ENCODE measurements around the gene RORB. TPM values are rescaled to one million over a fixed set of nuclear protein-coding genes. Genes with fewer than 3 reads are reported as not detected.

The RORB gene
- 5.7 TPM for total RNA-seq
- long read RNA-seq, full-length matches to known transcripts, result 3 of 4 reads
- long read RNA-seq, partial matches to known transcripts, result 0 of 4 reads
- long read RNA-seq, other reads (novel, unspliced or antisense), result 1 of 4 reads

GRCh38 chr9:74496819-74497747, at the start of gene RORB:
Gene RORB (plus strand): TSS chr9:74497335. CDS start chr9:74497977, 642 bp downstream.
- ATAC-seq (ENCODE audit: poor library complexity) (peak; percentile 95), DNase-seq (peak; percentile 80)
- intact Hi-C loops (cut with DNase I), result no loop called here

DNA sequence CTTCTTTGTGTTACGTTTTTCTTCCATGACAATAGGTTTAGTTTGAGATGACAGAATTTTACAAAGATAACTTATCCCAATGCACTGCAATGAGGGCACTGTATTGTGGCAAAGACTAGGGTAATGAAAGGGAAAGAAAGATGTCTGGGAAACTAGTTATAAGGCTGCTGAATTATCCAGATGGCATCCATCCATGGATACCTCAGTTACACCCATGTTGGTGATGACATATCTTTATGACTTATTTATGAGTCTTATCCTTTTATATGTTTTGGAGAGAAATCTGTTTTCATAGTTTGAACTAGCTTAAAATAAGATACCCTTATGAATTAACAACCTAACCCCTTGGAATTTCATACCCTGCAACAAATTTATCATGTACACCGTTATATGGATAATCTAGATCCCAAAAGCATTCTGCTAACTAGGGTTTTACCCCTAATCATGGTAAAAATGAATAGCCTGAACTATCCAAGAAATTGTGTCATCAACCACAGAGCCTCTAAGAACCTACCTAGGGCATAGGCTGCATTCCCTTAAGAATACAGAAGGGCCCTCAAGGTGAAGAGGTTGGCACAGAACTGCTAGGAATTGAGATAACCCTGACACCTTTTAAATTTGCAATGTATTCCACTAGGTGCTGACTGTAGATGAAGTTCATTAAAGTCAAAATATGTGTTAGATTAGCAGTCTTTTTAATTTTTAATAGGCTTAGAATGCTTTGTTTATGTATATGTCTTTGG, 49.5 kb upstream of the RORB start:
- intact Hi-C loops (cut with DNase I), result no loop called here
- no peak for DNase-seq
- no peak for ATAC-seq (ENCODE audit: poor library complexity)

DNA sequence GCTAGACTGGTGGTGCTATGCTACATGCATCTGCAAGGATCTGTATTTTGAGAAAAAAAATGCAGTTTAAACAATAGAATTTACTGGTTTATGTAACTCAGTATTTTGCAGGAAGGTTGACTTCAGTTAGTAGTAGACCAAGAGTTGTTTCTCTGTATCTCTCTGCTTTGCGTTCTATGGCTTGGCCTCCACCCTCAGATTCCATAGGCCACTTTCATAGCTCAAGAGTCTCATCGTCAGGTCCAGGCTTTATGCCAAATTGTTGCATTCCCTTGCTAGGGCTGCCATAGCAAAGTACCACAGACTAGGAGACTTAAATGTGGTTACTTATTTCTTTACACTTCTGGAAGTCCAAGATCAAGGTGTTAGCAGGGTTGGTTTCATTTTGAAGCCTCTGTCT, 48.1 kb upstream of the RORB start:
- intact Hi-C loops (cut with DNase I), result no loop called here
- DNase-seq (no peak), ATAC-seq (ENCODE audit: poor library complexity) (no peak)

GRCh38 chr9:74458832-74459231, 38.3 kb upstream of the RORB start:
- no peak for DNase-seq

GRCh38 chr9:74463825-74464224, 33.3 kb upstream of the RORB start:
- intact Hi-C loops (cut with DNase I), result no loop called here
- DNase-seq (no peak), ATAC-seq (ENCODE audit: poor library complexity) (no peak)

More at GRCh38 chr9:74458832-74459231, 38.3 kb upstream of the RORB start:
- ATAC-seq (ENCODE audit: poor library complexity), result no peak
- intact Hi-C loops (cut with DNase I), result no loop called here

DNA sequence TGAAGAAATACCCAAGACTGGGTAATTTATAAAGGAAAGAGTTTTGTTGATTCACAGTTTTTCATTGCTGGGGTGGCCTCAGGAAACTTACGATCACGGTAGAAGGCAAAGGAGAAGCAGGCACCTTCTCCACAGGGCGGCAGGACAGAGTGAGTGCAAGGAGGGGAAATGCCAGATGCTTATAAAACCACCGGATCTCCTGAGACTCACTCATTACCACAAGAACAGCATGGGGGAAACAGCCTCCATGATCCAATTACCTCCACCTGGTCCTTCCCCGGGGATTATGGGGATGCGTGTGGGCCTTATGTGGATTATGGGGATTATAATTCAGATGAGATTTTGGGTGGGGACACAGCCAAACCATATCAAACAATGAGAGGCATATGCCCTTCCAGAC, 18.5 kb upstream of the RORB start:
- DNase-seq (no peak), ATAC-seq (ENCODE audit: poor library complexity) (no peak)
- intact Hi-C loops (cut with DNase I), result no loop called here

DNA sequence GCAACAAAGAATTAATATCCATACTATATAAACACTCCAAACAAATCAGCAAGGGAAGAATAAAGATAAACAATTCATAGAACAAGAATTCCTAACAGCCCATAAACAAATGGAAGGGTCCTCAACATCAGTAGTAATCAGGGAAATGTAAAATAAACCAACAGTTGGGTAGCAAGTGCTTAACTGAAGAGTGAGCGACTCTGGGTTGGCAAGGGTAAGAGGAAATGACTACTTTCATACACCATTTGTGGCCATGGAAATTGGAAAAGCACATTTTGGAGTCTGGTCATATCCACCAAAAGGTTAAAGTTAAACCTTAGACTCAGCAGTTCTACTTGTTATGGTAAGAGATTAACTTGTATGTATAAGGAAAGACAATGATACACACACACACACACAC, 17.4 kb upstream of the RORB start:
- no peak for DNase-seq

DNA sequence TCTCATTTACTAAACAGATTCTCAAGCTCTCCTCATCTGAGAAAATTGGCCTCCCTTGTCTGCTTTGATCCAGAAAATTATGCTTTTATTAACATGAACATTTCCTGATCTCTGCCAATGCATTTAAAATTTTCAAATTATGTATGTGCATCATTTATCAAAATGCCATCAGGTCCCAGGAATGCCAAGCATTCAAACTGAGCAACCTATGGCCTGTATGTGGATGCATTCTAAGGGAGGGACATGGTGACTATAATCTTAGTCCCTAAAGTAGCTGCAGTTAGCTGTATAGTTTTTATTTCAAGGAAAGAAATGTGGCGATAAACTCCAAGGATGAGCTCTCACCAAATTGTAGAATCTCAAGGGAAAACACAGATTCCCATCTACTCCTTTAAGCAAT, 9.7 kb upstream of the RORB start:
- ATAC-seq (ENCODE audit: poor library complexity) (no peak), DNase-seq (no peak)
- intact Hi-C loops (cut with DNase I), result no loop called here

More for the DNA sequence above, 17.4 kb upstream of the RORB start:
- intact Hi-C loops (cut with DNase I), result no loop called here
- ATAC-seq (ENCODE audit: poor library complexity), result no peak

- ATAC-seq (ENCODE audit: poor library complexity) (no peak), DNase-seq (no peak)
- intact Hi-C loops (cut with DNase I), result no loop called here
Observed at GRCh38 chr9:74493512-74493911, 3.6 kb upstream of the RORB start.

GRCh38 chr9:74494490-74494889, 2.6 kb upstream of the RORB start:
- DNase-seq, result no peak
- no peak for ATAC-seq (ENCODE audit: poor library complexity)
- intact Hi-C loops (cut with DNase I), result no loop called here

DNA sequence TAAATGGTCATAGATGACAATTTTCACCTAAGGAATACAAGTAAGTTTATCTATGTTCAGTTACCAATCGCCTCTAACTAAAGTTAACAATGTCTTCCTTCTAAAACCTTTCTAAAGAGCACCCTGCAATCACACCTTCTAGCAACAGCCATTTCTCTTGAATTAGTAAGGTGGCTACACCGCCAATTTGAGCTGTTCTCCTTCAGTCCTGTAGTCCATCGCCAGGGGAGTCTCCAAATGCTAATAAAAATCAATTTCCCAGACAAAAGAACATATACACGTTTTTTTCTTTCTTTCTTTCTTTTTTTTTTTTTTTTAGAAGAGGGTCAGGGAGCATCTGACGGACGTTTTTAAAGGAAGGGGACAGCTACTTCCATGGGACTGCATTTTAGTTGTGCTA, 729 bp upstream of the RORB start:
- DNase-seq (no peak), ATAC-seq (ENCODE audit: poor library complexity) (no peak)
- intact Hi-C loops (cut with DNase I), result no loop called here

- DNase-seq, result peak; percentile 44
- peak; percentile 57 for ATAC-seq (ENCODE audit: poor library complexity)
- intact Hi-C loops (cut with DNase I), result no loop called here
Observed at GRCh38 chr9:74497748-74498620, 849 bp downstream of the RORB start.

DNA sequence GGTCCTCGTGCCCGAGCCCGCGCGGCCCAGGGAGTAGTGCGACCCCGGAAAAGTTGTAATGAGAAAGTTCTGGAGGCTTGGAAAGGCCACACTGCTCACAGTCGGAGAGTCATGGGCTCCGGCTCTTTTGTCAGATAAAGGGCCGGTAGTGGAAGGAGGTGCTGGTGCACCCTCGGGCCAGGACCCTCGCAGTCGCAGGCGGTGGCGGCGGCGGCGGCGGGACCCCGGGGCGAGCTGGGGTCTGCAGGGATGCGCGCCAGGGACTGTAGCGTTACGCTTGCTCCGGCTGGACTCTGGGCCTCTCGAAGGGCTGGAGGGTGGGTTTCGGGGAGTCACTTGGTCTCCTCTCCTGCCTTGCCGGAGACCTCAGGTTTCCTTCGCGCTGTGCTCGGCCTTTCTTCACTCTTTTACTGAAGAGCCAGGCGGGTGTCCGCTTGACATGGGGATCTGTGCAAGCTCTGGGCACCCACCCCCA, 1.5 kb downstream of the RORB start:
- DNase-seq (no peak), ATAC-seq (ENCODE audit: poor library complexity) (peak; percentile 1)
- intact Hi-C loops (cut with DNase I), result no loop called here

GRCh38 chr9:74499111-74499601, 2.0 kb downstream of the RORB start:
- peak; percentile 7 for ATAC-seq (ENCODE audit: poor library complexity)
- intact Hi-C loops (cut with DNase I), result no loop called here

GRCh38 chr9:74499770-74500583, 2.8 kb downstream of the RORB start:
- ATAC-seq (ENCODE audit: poor library complexity), result no peak
- peak; percentile 44 for DNase-seq
- intact Hi-C loops (cut with DNase I), result no loop called here

More at GRCh38 chr9:74499111-74499601, 2.0 kb downstream of the RORB start:
- DNase-seq, result no peak

DNA sequence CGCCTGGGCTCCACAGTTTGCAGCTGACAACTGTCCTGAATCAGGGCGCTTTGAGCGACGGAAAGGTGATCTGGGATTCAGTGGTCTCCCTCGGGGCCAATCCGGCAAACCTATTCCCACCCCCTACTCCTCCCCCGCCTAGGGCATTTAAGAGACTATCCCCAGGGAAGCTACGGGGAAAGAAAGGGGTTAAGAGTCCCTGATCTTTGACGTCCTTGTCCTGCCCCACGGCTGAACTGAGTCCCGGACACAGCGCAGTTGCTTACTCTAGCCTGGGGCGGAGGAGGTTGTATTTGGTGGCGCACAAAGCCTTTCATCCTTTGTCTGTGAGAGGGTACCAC, 3.4 kb downstream of the RORB start:
- no peak for DNase-seq
- no peak for ATAC-seq (ENCODE audit: poor library complexity)
- intact Hi-C loops (cut with DNase I), result no loop called here

GRCh38 chr9:74501570-74501969, 4.4 kb downstream of the RORB start:
- intact Hi-C loops (cut with DNase I), result no loop called here
- ATAC-seq (ENCODE audit: poor library complexity) (no peak), DNase-seq (no peak)

DNA sequence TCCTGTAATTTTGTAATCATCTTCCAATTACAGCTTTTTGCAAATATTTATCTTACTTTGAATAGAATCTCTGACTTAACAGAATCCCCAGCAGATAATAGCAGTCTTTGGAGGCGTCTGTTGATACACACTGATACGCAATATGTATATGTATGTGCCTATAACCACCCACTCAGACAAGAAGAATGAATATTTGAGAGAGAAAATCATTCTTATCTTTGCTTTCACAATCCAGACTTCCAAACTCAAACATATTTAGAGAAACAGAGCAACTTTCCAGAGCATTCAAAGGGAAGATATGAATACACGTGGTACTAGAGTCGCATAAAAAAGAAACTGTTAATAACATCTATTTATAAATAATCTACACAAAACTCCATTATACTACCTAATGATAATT, 6.1 kb downstream of the RORB start:
- intact Hi-C loops (cut with DNase I), result no loop called here
- no peak for DNase-seq
- ATAC-seq (ENCODE audit: poor library complexity), result no peak

All from Right ventricle myocardium superior (tissue), 1 donor.